HG03378 (cell line): ENCODE measurements around the gene PDIK1L.

Experiments
- ATAC-seq: cut with Tn5 transposase; IDR thresholded peaks from one replicate; pipeline ENCODE4 v1.9.1; 2021; ENCODE audit warnings: mild to moderate bottlenecking, moderate library complexity; ENCODE audit not compliant: unreplicated experiment

PDIK1L gene

GRCh38 chr1:26111530-26112406 is at the start of gene PDIK1L:
Gene PDIK1L, plus strand, starts transcription at chr1:26111824. Its CDS starts 2,485 bp downstream, at chr1:26114309.
- ATAC-seq: peak; percentile 59

GRCh38 chr1:26064553-26064952 is 47.1 kb upstream of the PDIK1L start:
- no peak for ATAC-seq

DNA sequence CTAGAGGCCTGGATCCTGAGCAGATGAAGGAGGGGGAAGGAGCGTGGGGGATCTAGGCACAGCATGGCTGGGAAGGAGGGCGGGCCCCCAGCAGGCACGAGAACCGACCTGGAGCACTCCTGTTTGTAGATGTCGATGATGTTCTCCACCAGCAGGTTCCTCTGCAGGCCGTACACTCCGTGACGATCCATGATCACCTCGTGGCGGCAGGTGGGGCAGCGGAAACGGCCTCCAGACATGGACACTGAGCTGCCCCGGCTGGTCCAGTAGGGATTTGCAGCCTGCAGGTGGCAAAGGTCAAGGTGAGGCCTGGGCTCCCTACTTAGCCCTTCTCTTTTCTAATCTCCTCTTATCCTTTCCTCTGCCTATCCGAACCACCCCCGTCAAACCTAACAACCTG is 45.5 kb upstream of the PDIK1L start:
- ATAC-seq: no peak

DNA sequence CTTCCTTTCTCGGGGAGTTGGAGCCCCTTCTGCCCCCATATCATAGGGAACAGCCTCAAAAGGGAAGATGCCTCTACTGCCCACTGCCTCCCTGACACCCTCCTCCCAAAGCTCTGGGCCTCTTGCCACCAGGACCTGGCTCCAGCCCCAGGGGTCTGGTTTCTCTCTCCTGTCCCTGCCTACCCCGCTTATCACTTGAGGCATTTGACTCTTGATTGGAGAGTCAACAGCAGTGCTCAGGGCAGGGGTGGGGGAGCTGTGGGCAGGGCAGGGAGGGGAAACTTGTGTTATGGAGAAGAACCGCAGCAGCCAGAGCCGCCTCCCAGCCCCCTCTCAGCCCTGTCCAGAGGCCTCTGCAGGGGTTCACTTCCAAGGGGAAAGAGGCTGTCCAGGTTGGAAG is 44.8 kb upstream of the PDIK1L start:
- ATAC-seq: no peak

GRCh38 chr1:26067432-26067911 is 44.2 kb upstream of the PDIK1L start, which contains the start of gene TRIM63:
Gene TRIM63, minus strand, starts transcription at chr1:26067630. Its CDS starts 136 bp downstream, at chr1:26067494.
- no peak for ATAC-seq

GRCh38 chr1:26069941-26070295 is 41.7 kb upstream of the PDIK1L start:
- ATAC-seq: no peak

DNA sequence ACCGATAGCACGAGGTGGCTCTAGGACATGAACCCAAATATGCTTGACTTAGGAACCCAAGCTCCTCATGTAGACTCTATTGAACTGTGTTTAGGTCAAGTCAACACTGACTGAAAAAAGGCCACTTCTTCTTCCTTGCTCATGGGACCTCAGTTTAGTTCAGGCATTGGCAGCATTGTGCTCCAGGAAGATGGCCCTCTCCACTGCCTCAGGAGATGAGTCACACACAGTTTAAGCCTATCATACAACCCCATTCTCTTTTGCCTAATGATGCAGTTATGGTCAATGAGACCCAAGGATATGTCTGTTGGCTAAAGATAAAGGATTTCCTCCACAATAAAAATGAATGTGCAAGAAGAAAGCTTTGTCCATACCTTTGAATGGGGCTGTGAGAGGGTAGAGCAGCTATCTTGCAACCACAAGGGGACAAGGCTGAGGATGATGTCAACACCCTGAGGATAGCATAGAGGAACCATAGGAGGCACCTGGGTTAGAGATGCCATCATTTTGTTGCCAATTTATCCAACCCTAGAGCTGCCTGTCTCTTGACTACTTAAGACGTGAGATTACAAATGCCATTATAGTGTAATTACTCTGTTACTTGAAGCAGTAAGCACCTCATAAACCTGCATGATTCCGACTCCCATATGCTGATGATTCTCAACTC is 41.2 kb upstream of the PDIK1L start:
- ATAC-seq: no peak

DNA sequence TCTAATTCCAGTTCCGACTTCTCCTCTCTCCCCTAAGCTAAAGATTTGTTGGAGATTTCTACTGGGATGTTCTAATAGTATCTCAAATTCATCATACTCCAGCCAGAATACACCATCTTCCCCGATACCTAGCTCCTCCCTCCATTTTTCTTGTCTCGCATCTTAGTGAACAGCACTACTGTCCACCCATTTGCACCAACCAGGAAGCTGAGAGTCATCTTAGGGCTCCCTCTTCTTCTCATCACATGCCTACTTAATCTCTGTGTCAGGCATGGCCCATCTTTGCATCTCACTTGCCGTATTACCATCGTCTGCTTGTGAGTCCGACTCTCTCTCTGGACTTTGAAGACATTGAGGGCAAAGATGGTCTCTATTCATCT is 40.7 kb upstream of the PDIK1L start:
- no peak for ATAC-seq

- ATAC-seq: no peak
Measured at GRCh38 chr1:26072305-26072704, 39.3 kb upstream of the PDIK1L start.

- ATAC-seq: no peak
Measured at GRCh38 chr1:26075421-26076144, 36.0 kb upstream of the PDIK1L start.

DNA sequence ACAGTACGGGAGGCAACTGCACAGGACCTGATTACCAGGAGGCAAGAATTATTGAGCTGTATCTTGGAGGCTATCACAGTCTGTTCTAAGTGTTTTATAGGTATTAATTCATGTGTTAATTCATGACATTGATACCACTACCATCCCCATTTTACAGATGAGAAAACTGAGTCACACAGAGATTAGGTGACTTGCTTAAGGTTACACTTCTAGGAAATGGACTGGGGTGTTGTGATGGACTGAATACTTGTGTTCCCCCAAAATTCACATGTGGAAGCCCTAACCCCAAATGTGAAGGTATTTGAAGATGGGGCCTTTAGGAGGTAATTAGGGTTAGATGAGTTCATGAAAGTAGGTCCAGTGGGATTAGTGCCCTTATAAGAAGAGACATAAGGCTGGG is 34.1 kb upstream of the PDIK1L start:
- no peak for ATAC-seq

DNA sequence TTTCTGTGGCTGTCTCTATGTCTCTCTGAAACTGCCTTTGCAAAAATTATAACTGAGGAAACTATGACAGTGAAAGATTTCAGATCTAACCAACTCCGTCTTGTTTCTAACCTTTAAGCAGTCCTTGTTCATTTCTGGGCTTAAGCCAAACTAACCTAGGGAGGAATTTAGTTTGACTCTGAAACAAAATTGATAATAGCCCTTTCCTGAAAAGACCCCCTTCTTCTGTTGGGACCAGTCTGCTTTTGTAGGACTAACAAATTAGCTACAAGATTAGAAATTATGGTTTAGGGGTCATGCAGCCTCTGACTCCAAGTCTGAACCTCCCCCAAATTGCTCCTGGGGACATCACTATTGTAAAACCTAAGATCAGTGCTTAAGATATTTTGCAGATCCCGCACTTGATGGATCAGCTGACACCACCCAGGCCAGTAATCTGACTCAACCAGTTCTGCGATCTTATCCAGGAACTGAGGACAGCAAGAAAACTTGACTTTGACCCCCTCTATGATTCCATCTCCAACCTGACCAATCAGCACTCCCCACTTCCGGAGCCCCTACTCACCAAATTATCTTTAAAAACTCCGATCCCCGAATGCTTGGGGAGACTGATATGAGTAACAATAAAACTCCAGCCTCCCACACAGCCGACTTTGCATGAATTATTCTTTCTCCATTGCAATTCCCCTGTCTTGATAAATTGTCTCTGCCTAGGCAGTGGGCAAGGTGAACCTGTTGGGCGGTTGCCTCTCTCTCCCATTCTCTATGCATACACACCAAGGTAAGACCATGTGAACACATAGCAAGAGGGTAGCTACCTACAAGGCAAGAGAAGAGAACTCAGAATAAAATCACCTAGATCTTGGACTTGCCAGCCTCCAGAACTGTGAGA is 33.1 kb upstream of the PDIK1L start:
- ATAC-seq: no peak

- ATAC-seq: no peak
Measured at GRCh38 chr1:26079178-26079563, 32.5 kb upstream of the PDIK1L start.

DNA sequence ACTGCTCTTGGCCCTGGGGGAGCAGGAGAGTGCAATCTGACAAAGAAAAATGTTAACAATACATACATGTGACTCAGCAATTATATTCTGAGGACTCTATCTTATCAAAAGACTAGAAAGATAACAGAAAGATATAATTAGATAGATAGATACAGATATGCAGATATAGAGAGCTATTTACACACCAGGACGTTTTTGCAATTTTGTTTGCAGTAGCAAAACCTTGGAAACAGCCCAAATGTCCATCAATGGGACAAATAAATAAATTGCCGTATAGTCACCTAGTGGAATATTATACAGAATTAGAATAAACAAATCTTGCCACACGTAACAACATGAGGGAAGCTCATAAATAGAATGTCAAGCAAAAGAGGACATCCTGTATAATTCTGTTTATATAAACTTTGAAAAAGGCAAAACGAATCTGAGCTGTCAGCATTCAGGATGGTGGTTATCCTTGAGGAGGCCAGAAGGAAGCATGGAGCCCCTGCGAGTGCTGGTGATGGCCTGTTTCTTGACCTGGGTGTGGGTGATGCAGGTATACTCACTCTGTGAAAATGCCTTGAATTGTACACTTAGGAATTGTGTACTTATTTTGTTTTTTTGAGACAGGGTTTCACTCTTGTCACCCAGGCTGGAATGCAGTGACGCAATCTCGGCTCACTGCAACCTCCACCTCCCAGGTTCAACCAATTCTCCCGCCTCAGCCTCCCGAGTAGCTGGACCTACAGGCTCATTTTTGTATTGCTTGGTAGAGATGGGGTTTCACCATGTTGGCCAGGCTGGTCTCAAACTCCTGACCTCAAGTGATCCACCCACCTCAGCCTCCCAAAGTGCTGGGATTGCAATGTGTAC is 31.4 kb upstream of the PDIK1L start:
- ATAC-seq: no peak

GRCh38 chr1:26081267-26082019 is 30.2 kb upstream of the PDIK1L start:
- no peak for ATAC-seq

DNA sequence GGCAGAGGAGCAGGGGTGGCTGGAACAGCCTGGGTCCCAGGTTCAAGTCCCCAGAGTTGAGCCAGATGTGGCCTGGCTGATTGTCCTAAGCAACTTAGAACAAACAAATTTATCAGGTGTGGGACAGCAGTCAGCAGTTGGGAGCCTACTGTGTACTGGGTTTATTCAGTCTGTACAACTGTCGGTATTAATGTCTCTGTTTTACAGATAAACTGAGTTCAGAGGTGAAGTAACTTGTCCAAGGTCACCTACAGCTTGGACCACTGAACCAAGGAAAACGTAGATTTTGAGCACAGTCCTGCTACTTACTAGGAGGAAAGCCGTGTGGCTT is 29.6 kb upstream of the PDIK1L start:
- ATAC-seq: no peak

- no peak for ATAC-seq
Measured at GRCh38 chr1:26083208-26083607, 28.4 kb upstream of the PDIK1L start.

- ATAC-seq: no peak
Measured at GRCh38 chr1:26084091-26084561, 27.5 kb upstream of the PDIK1L start.

DNA sequence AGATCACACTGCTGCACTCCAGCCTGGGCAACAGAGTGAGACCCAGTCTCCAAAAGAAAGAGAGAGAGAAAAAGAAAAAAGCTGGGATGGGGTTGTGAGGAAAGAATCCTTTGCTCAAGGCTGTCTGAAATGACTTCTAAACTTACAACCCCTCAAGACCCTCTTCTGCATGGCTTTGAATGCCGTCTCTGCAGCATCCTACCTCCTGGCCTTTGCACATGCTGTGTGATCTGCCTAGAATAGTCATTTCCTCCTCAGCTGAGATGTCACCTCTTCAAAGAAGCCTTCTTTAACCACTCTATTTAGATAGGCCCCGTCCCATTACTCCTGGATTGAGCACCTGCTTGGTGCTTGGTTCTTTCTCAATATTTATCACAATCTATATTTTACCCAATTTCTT is 26.8 kb upstream of the PDIK1L start:
- no peak for ATAC-seq
